ENCODE results near the gene GUF1. TPM values are rescaled to one million over a fixed set of nuclear protein-coding genes. Genes with fewer than 3 reads are reported as not detected.

The GUF1 gene
- total RNA-seq, 1 experiment from 2014 or later, result 30.5 TPM

DNA sequence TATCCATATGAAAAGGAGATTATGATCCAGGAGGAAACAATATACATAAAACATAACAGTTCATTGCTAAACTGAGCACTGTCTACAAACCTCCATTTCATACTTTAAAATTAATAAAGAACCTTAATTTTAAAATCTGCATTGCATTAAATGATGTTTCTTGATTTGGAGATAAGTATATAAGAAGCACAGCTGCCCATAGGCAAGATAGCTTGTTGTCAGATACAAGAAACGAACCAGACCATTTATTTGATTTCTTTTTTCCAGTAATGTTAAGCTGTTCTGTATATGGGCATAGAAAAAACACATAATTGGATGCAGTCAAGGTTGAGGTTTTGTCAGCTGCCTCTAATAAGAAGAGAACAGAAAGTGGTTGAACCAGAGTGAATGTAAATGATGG lies 6.4 kb downstream of the GUF1 start:
- Histone ChIP-seq H3K9ac (ENCODE audit: low read length) (no peak overlapping the region), H3K4me2 (ENCODE audit: low read length) (no peak overlapping the region), H3K4me1 (ENCODE audit: control insufficient read depth in 1 of 2, insufficient read depth in 2 of 2, low read length in 2 of 2) (peaks cover 3% of the 10 kb centered on the region in 2 experiments; a peak in 3 of 4 replicates), H2AFZ (ENCODE audit: low read depth, low read length, poor library complexity, severe bottlenecking) (no peak overlapping the region), H3K79me2 (ENCODE audit: insufficient read depth, low read length) (peaks cover 47% of the 10 kb centered on the region), H3K27me3 (ENCODE audit: insufficient read depth, low read length) (no peaks in the 10 kb centered on the region), H3K36me3 (ENCODE audit: control insufficient read depth in 1 of 2, insufficient read depth in 2 of 2, low read length in 2 of 2) (peaks cover 40 to 58% of the 10 kb centered on the region in 2 experiments), H4K20me1 (ENCODE audit: insufficient read depth) (no peaks in the 10 kb centered on the region), H3K9me3 (ENCODE audit: control insufficient read depth in 1 of 2, insufficient read depth in 1 of 2, low read depth in 1 of 2, low read length in 2 of 2) (no peaks in the 10 kb centered on the region), H3K4me3 (replicated peaks in 1 of 2; ENCODE audit: low read depth in 1 of 2, low read length in 2 of 2) (no peak overlapping the region), H3K9me2 (ENCODE audit: insufficient read depth) (no peaks in the 10 kb centered on the region), H3K27ac (ENCODE audit: low read depth, low read length) (no peak overlapping the region)
- RAD21 ChIA-PET (ENCODE audit: low non-redundant PET in 1 of 2, low total read pairs in 2 of 2, uncharacterized antibody in 2 of 2, unreplicated experiment in 2 of 2), result no interaction called here
- POLR2A ChIA-PET, result no interaction called here
- ATAC-seq (no peak), DNase-seq (ENCODE audit: low read depth, low spot score) (no peak)
- TF ChIP-seq CEBPB (IDR thresholded peaks at IDR 0.05; ENCODE audit: low read depth) (no peak), CBX3 (IDR thresholded peaks at IDR 0.05; ENCODE audit: low read depth) (no peak), JUND (IDR thresholded peaks at IDR 0.05) (no peak), ELF1 (IDR thresholded peaks at IDR 0.05; ENCODE audit: borderline replicate concordance, low read depth) (no peak), EGR1 (IDR thresholded peaks at IDR 0.05; ENCODE audit: low read depth) (no peak), ZNF274 (IDR thresholded peaks at IDR 0.05; ENCODE audit: low read depth, low read length) (no peak), POLR2A (IDR thresholded peaks at IDR 0.05; ENCODE audit: borderline replicate concordance, extremely low read depth, insufficient read depth, insufficient read length) (no peak), ZFX (IDR thresholded peaks at IDR 0.05) (no peak), EZH2 (IDR thresholded peaks at IDR 0.05) (no peak)
- TF ChIP-seq, protein P1, sequence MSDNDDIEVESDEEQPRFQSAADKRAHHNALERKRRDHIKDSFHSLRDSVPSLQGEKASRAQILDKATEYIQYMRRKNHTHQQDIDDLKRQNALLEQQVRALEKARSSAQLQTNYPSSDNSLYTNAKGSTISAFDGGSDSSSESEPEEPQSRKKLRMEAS (IDR thresholded peaks at IDR 0.05), result no peak
- TF ChIP-seq, protein P2, sequence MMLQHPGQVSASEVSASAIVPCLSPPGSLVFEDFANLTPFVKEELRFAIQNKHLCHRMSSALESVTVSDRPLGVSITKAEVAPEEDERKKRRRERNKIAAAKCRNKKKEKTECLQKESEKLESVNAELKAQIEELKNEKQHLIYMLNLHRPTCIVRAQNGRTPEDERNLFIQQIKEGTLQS (IDR thresholded peaks at IDR 0.05), result no peak
- TF ChIP-seq, protein P3, sequence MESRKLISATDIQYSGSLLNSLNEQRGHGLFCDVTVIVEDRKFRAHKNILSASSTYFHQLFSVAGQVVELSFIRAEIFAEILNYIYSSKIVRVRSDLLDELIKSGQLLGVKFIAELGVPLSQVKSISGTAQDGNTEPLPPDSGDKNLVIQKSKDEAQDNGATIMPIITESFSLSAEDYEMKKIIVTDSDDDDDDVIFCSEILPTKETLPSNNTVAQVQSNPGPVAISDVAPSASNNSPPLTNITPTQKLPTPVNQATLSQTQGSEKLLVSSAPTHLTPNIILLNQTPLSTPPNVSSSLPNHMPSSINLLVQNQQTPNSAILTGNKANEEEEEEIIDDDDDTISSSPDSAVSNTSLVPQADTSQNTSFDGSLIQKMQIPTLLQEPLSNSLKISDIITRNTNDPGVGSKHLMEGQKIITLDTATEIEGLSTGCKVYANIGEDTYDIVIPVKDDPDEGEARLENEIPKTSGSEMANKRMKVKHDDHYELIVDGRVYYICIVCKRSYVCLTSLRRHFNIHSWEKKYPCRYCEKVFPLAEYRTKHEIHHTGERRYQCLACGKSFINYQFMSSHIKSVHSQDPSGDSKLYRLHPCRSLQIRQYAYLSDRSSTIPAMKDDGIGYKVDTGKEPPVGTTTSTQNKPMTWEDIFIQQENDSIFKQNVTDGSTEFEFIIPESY (IDR thresholded peaks at IDR 0.05; ENCODE audit: extremely low read depth, insufficient replicate concordance, low read length), result no peak
- BruUV-seq (replicated peaks), result no TSS peak
- intact Hi-C loops (cut with micrococcal nuclease), result no loop called here
- CTCF ChIA-PET, result no interaction called here

All from HCT116 (cell line).